ES-I3 (cell line): ENCODE results near the gene NRIP2.

ENCODE experiments used
- H3K36me3 ChIP-seq: 2 replicates; pipeline ENCODE4 v1.6.1; 2013; ENCODE audit warnings: mild to moderate bottlenecking, low read length, control low read depth, moderate library complexity; ENCODE audit not compliant: insufficient read depth
- H3K4me1 ChIP-seq: 2 replicates; pipeline ENCODE4 v1.6.1; 2013; ENCODE audit warnings: mild to moderate bottlenecking, control low read depth, low read length; ENCODE audit not compliant: insufficient read depth
- H3K9ac ChIP-seq: 2 replicates; pipeline ENCODE4 v1.6.1; 2013; ENCODE audit warnings: low read depth, mild to moderate bottlenecking, low read length, moderate library complexity
- H3K9me3 ChIP-seq: 2 replicates; pipeline ENCODE4 v1.6.1; 2013; ENCODE audit warnings: mild to moderate bottlenecking, low read length, moderate library complexity; ENCODE audit not compliant: control insufficient read depth, insufficient read depth

Gene NRIP2

DNA sequence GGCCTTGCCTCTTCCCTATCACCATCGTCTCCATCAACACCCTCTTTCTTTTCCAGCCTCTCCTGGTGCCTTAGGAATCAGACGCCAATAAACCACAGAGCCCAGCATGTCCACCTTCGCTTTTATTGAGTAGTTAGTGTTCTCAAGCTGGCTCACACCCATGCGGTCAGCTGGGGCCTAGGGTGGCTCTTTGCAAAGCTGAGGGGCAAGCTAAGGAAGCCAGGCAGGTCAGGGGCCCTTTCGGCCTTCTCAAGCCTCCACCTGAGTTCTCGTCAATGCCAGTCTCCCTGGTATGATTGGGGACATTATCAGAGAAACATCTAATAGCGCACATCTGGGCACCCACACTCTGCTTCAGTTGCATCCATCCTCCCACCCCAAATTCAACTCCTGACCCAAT, 22.7 kb upstream of the NRIP2 start:
- Histone ChIP-seq H3K9ac (no peak overlapping the region), H3K36me3 (peaks cover 15% of the 10 kb centered on the region)

DNA sequence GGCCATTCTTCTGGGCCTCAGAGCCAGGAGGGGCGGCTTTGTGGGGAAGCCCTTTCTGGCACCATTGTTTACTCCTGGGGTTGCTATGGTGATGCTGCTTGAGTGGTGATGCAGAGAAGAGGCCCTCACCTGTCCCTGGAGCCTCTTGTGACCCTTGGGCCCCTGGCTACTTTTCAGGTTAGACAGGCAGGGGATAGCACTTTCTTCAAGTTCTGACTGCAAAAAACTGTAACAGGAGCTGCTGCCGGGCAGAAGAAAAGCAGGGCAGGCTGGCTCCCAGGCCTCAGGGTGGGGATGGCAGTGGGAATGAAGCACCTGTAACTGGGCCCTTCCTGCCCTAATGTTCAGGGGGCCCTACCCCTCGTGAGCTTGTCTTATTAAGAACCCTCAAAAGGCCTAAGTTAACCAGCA, 22.2 kb upstream of the NRIP2 start, which contains the start of gene TEX52:
Gene TEX52 (minus strand): TSS at position 19 of the 411 bp plus-strand sequence. CDS start 13 bp downstream, at position 6.
- Histone ChIP-seq H3K9me3 (no peaks in the 10 kb centered on the region), H3K4me1 (no peaks in the 10 kb centered on the region), H3K36me3 (peaks cover 15% of the 10 kb centered on the region), H3K9ac (no peak within 1 kb of the TSS)

More for the DNA sequence above, 22.7 kb upstream of the NRIP2 start:
- no peaks in the 10 kb centered on the region for H3K4me1 ChIP-seq
- no peaks in the 10 kb centered on the region for H3K9me3 ChIP-seq

DNA sequence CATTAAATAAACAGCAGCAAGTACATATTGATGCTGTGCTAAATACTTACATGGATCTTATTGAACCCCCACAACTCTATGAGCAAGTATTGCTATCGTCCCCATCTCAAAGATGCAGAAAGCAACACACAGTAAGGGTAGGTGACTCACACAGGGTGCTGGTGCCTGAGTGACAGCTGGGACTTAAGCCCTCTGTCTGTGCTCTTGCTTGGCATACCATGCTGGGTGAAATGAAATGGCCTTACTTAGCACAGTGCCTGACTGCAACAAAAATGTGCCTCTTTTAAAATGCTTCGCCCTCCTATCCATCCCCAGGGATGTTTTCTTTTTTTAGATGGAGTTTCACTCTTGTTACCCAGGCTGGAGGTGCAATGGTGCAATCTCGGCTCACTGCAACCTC, 21.2 kb upstream of the NRIP2 start:
- Histone ChIP-seq H3K9ac (no peak overlapping the region), H3K4me1 (no peaks in the 10 kb centered on the region), H3K9me3 (no peaks in the 10 kb centered on the region), H3K36me3 (peaks cover 15% of the 10 kb centered on the region)

DNA sequence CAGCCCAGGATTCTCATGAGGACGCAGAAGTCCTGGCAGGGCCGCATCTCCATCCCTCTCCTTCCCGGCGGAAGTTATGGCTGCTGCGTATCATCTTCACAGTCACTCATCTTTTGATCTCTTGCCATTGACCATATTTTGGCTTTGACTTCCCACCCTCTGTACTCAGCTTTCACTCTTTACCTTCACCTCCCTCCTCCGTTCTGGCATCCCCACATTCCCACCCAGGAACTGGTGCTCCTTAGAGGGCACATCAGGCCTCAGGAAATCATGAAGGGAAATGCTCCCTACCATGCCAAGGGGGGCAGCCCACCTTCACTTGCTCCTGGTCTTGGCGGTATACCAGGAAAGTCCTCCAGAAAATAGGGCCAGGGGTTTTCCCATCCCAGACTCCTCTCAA, 20.7 kb upstream of the NRIP2 start:
- Histone ChIP-seq H3K4me1 (no peaks in the 10 kb centered on the region), H3K36me3 (peaks cover 15% of the 10 kb centered on the region), H3K9me3 (no peaks in the 10 kb centered on the region), H3K9ac (no peak overlapping the region)

DNA sequence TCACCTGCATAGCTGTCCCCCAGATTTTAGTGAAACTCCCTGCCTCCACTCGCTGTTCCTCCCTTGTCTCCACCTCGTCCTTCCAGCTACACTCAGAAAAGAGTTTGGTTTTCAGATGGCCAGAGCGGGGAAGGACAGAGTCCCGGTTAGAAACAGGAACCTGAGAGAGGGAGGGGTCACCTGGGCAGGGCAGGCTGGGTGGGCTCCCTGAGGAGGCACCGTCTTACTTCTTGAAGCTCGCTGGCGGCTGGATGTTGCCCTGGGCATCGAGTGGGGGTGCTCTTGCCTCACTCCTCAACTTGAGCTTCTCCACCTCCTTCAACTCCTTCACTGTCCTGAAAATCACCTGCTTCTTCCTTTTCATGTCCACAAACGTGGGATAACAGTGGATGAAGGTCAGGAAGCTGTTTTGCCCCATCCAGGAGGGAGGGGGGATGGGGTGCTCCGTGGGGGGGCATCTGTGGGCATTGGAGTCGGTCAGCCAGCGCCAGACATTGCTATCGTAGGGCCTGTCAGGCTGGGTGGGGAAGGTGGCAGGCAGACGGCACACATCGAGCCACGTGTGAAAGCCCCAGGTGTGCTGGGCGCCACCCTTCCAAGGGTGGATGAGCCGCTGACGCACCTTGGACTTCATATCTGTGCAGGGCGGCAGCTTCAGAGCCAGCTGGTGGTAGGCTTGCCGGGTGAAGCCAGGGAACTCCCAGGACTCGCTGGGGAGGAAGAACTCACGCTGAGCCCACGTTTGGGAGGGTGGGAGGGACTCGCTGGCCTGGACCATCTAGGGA, 20.0 kb upstream of the NRIP2 start:
- peaks cover 2% of the 10 kb centered on the region; the same call in 1 of the 2 replicates for H3K4me1 ChIP-seq

DNA sequence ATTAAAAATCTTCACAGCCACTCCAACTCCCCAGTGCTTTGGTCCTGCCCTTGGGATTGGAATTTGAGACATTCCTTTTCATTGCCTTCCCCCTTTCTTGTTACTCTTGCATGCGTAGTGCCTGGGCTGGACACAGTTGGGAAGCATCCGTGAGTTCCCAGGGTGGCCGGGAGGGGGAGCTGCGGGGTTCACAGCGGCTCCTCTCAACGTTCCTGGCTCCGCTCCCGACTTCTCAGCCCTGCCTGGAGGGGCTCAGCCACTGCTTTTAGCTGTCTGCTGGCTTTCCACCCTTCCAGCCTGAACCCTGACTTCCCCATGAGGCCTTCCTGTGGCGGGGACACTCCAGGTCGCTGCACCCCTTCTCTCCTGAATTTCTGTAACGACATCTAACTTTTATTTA, 18.8 kb upstream of the NRIP2 start:
- H3K9me3 ChIP-seq: no peaks in the 10 kb centered on the region
- H3K9ac ChIP-seq: no peak overlapping the region

More for the DNA sequence above, 20.0 kb upstream of the NRIP2 start:
- H3K9ac ChIP-seq: no peak overlapping the region
- H3K36me3 ChIP-seq: peaks cover 9% of the 10 kb centered on the region
- H3K9me3 ChIP-seq: no peaks in the 10 kb centered on the region

DNA sequence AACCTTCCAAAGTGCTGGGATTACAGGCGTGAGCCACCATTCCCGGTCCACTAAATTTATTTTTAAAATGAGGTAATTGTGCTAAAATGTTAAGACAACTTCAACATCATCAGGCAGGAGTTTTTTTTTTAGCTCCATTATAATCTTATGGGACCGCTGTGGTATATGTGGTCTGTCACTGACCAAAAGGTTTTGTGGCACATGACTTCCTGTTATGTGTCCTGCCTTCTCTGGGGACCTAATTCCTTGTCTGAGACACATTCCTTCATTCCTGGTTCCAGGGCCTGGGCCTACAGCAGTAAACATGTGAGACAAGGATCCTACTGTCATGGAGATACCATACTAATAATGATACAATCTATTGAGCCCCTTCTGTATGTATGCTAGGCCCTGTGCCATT, 17.1 kb upstream of the NRIP2 start:
- H3K9me3 ChIP-seq: no peaks in the 10 kb centered on the region
- H3K4me1 ChIP-seq: peaks cover 7% of the 10 kb centered on the region; the same call in 1 of the 2 replicates
- no peaks in the 10 kb centered on the region for H3K36me3 ChIP-seq
- H3K9ac ChIP-seq: no peak overlapping the region

More for the DNA sequence above, 18.8 kb upstream of the NRIP2 start:
- Histone ChIP-seq H3K4me1 (peaks cover 7% of the 10 kb centered on the region; the same call in 1 of the 2 replicates), H3K36me3 (no peaks in the 10 kb centered on the region; the same call in 1 of the 2 replicates)

DNA sequence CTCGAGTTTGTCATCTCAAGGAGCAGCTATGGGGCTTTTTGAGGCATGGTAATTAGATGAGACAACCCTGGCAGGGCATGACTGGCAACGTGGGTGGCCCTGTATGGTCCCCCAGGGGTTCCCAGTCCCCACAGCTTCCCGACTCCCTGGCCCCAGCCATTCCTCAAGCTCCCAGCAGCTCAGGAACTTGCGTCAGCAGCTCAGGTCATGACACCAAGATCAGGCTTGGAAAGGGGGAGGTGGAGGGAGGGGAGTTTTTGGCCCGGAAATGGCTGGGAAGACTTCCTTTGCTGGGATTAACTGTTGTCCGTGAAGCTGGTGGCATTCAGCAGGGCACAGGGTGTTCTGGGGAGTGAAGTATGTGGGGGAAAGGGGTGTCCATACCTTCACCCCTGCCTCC, 10.4 kb upstream of the NRIP2 start:
- Histone ChIP-seq H3K4me1 (peaks cover 13% of the 10 kb centered on the region; the same call in 1 of the 2 replicates), H3K36me3 (no peaks in the 10 kb centered on the region), H3K9ac (no peak overlapping the region), H3K9me3 (no peaks in the 10 kb centered on the region)

DNA sequence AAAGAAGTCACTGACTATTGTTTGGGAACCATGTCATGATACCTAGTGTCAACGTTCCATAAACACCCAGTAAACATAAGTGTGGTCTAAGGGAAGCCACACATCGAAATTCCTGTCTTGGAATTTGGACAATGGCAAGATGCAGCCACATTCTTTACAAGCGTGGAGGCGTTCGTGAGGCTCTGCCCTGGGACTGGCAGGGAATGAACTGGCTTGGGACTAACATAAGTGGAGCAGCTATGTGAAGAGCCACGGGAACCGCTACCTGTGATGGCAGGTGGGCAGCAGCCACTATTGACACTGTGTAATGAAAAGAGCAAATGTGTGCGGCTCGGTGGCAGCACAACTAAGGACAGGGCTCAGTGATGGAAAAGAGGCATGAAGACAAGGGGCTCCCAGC, 10.0 kb upstream of the NRIP2 start:
- Histone ChIP-seq H3K4me1 (peaks cover 10% of the 10 kb centered on the region; the same call in 1 of the 2 replicates), H3K9ac (no peak overlapping the region), H3K36me3 (peaks cover under 1% of the 10 kb centered on the region; the same call in 1 of the 2 replicates), H3K9me3 (no peaks in the 10 kb centered on the region)

DNA sequence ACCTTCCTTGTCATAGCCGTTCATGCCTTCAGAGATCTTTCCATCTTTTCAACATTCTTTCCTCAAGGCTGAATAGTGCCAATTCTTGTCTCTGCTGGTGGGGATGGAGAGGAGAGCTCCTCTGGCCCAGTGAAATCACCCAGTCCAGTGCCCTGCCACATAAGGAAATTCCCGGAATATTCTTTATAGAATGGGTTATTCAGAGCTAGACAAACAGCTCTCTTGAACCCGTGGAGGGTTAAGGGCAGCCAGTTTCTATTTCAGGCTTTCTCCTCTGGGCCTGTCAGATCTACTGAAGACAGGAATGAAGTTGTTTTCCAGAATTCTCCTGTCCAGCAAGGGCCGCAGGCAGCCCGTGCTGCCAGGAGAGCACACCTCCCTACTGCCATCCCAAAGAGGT, 8.1 kb upstream of the NRIP2 start:
- H3K9ac ChIP-seq: no peak overlapping the region
- H3K36me3 ChIP-seq: peaks cover 2% of the 10 kb centered on the region; the same call in 1 of the 2 replicates
- no peaks in the 10 kb centered on the region for H3K9me3 ChIP-seq
- H3K4me1 ChIP-seq: peaks cover 6% of the 10 kb centered on the region; the same call in 1 of the 2 replicates

DNA sequence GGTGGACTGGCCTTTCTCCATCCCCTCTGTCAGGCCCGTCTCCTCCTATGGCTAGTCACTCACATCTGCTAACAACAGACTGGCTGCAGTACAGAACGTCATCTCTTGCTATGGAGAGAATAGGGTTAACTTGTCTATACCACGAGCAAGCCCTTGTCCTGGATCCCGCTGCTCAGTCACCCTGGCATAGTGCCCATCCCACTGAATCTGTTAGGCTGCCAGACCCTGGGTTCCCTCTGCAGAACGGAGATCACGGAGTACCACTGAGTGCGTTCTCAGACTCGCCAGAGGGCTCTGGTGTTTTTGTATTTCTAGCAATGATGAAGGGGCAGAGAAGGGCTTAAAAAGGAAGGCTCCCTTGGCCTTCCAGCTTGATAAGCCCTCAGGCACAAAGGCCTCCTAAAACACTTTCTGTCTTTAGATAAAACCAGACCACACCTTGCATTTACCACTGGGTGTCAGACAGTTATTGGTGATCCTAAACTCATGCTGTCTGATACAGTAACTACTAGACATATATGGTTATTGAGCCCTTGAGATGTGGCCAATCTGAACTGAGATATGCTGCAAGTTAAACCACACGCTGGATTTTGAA, 6.3 kb upstream of the NRIP2 start:
- peaks cover 6% of the 10 kb centered on the region; the same call in 1 of the 2 replicates for H3K4me1 ChIP-seq
- no peak overlapping the region for H3K9ac ChIP-seq
- no peaks in the 10 kb centered on the region for H3K9me3 ChIP-seq
- peaks cover 2% of the 10 kb centered on the region; the same call in 1 of the 2 replicates for H3K36me3 ChIP-seq

DNA sequence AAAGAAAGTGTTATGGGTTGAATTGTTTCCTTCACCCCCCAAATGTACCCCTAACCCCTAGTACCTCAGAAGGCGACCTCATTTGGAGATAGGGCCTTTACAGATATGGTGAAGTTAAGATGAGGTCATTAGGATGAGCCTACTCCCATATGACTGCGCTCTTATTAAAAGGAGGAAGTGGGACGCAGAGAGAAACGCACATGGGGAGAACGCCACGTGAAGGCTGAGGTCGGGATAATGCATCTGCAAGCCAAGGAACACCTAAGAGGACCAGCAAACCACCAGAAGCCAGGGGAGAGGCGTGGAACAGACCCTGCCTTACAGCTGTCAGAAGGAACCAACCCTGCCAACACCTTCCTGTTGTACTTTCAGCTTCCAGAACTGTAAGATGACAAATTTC, 1.7 kb upstream of the NRIP2 start:
- Histone ChIP-seq H3K9ac (no peak overlapping the region), H3K9me3 (no peaks in the 10 kb centered on the region), H3K36me3 (peaks cover 2% of the 10 kb centered on the region; the same call in 1 of the 2 replicates), H3K4me1 (peaks cover 15% of the 10 kb centered on the region; the same call in 1 of the 2 replicates)

DNA sequence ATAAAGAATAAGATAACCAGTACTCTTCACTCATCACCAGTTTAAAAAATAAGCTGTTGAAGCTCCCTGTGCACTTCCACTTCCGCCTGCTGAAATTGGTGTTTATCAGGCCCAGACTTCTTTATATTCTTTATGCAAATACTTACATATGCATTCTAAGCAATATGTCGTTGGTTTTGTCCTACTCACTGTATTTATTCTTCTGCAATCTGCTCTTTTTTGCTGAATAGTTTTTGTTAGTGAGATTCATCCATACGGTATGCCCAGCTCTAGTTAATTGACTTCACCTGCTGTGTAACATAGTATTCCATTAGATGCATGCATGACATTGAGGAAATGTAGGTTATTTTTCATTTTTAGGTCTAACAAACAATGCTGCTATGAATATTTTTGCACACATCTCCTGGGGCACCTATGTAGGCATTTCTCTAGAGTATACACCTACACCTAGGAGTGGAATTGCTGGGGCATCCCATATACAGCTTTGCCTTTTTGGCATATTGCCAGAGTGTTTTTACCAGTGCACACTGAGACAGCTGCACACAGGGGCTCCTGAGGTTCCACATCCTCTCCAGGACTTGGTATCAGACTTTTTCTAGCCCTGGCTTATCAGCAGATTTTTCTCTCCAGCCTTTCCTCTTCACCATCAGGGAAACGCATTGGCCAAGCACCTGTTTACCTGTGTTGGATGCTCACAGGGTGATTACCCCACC, 1.0 kb upstream of the NRIP2 start:
- Histone ChIP-seq H3K36me3 (peaks cover 2% of the 10 kb centered on the region; the same call in 1 of the 2 replicates), H3K9ac (no peak overlapping the region), H3K4me1 (peaks cover 15% of the 10 kb centered on the region; the same call in 1 of the 2 replicates), H3K9me3 (no peaks in the 10 kb centered on the region)

DNA sequence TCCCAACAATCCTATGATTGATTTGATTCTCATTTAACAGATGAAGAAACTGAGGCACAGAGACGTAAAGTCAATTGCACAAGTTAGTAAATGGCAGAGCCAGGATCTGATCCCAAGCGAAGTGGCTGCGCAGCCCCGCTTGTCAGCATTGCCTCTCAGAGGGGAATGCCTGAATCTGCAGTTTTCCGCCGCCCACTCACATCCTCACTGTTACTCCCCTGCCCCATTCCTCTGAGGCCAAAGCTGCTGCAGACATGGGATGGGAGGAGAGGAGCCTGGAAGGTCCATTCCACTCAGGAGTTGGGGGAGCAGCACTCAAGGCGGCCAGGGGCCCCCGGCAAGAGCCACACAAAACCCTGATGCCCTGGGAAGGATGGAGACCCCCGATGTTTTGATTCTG, 1.0 kb downstream of the NRIP2 start:
- Histone ChIP-seq H3K4me1 (peaks cover 15% of the 10 kb centered on the region; the same call in 1 of the 2 replicates), H3K9me3 (no peaks in the 10 kb centered on the region), H3K36me3 (no peaks in the 10 kb centered on the region), H3K9ac (no peak overlapping the region)
